ENCODE results near the gene TPI1.

Gene TPI1

DNA sequence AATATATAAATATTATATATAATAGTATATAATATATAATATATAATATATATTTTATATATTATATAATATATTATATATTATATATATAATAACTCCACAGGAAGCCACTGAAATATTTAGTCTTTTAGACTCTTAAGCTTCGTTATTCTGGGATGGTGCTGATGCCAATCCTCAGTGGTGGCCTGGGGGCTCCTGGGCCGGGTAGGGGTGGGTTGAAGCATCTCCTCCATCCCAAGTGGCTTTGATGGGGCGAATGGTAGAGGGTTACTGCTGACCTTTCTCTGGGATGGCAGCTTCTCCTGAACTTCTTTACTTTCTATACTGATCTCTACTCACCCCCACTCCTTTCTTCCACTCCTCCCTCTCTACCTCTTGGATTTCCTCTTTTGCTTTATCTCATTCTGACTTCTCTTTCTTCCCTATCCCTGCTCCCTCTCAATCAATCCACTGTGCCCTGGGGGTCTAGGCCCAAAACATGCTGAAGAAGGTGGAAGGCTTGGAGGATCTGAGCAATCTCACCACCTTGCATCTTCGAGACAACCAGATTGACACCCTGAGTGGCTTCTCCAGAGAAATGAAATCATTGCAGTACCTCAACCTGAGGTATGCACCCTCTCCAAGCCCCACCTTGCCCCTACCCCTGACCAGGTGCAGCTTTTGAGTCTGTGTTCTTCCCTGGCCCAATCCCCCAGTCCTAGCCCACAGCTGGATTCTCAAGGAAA lies 42.3 kb downstream of the TPI1 start:
- peaks cover 18% of the 10 kb centered on the region for H3K4me1 Mint-ChIP-seq
- no peak overlapping the region for H3K27ac Mint-ChIP-seq
- DNase-seq, result no peak

DNA sequence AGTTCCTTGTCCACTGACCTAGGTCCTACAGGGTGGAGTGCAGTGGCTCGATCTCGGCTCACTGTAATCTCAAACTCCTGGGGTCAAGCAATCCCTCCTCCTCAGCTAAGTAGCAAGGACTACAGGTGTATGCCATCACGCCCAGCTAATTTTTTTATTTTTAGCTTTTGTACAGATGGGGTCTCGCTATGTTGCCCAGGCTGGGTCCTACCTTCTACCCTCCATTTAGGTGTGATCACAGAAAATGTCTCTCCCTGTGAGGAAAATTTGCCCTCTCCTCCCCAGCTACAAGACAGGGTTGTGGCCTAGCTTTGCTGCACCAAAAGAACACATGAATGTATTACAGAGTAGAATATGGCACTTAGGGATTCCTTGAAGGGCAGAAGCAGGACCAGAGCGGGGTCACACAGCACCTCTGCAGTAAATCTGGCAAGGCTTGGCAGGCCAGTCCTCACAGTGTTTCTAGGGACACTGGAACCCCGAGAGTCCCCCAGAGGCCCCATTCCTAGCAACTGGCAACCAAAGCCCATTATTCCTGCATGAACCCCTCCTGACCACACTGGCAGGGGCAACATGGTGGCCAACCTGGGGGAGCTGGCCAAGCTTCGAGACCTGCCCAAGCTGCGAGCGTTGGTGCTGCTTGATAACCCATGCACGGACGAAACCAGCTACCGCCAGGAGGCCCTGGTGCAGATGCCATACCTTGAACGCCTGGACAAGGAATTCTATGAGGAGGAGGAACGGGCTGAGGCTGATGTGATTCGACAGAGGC lies 45.0 kb downstream of the TPI1 start:
- Mint-ChIP-seq H3K36me3 (peaks cover 6% of the 10 kb centered on the region), H3K27me3 (peaks cover 12% of the 10 kb centered on the region), H3K4me1 (peaks cover 42% of the 10 kb centered on the region), H3K27ac (peak overlapping the region; percentile 35), H3K9me3 (no peaks in the 10 kb centered on the region), H3K4me3 (peak overlapping the region; percentile 66)
- no peak for DNase-seq
- CTCF ChIA-PET, result interaction anchor here (1.1 to 2.3 kb wide), 5 partner anchors 12 to 43 kb away, joined by 3 to 12 read pairs (median 5); partner anchors contain the start of gene SPSB2

More for the DNA sequence above, 42.3 kb downstream of the TPI1 start:
- Mint-ChIP-seq H3K36me3 (no peaks in the 10 kb centered on the region), H3K4me3 (no peak overlapping the region), H3K27me3 (peaks cover 17% of the 10 kb centered on the region), H3K9me3 (no peaks in the 10 kb centered on the region)
- CTCF ChIA-PET, result interaction anchor here (1.4 to 1.7 kb wide), 2 partner anchors 14 to 37 kb away, joined by 3 to 5 read pairs; no protein-coding TSS in a partner anchor

DNA sequence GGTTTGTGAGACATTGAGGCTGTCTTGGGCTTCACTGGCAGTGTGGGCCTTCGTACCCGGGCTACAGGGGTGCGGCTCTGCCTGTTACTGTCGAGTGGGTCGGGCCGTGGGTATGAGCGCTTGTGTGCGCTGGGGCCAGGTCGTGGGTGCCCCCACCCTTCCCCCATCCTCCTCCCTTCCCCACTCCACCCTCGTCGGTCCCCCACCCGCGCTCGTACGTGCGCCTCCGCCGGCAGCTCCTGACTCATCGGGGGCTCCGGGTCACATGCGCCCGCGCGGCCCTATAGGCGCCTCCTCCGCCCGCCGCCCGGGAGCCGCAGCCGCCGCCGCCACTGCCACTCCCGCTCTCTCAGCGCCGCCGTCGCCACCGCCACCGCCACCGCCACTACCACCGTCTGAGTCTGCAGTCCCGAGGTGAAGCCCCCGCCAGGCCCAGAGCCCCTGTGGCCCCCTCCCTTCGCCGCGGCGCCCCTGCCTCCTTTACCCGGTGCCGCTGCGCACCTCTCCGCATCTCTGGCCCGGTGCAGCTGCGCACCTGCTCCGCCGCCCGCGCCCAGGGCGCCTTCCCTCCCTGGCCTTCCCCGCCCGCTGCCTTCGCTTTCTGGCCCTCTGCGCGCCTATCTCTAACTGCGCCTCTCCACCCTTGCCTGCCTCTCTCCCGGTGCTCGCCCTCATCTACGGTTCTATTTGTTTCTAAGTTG lies 47.1 kb downstream of the TPI1 start, which contains the start of gene ENO2:
TSS of gene ENO2 (plus strand) at position 335 of the 701 bp plus-strand sequence. CDS start 1,253 bp downstream, outside the sequence.
- H3K36me3 Mint-ChIP-seq, result peaks cover 17% of the 10 kb centered on the region
- H3K27me3 Mint-ChIP-seq, result peaks cover 8% of the 10 kb centered on the region
- no peaks in the 10 kb centered on the region for H3K9me3 Mint-ChIP-seq
- H3K4me3 Mint-ChIP-seq, result peak within 1 kb of the TSS; percentile 97
- H3K4me1 Mint-ChIP-seq, result peaks cover 47% of the 10 kb centered on the region
- peak; percentile 87 for DNase-seq
- H3K27ac Mint-ChIP-seq, result peak within 1 kb of the TSS; percentile 87
- CTCF ChIA-PET, result interaction anchor here (0.7 to 1.6 kb wide), 6 partner anchors 9 to 46 kb away, joined by 3 to 6 read pairs (median 4); no protein-coding TSS in a partner anchor

DNA sequence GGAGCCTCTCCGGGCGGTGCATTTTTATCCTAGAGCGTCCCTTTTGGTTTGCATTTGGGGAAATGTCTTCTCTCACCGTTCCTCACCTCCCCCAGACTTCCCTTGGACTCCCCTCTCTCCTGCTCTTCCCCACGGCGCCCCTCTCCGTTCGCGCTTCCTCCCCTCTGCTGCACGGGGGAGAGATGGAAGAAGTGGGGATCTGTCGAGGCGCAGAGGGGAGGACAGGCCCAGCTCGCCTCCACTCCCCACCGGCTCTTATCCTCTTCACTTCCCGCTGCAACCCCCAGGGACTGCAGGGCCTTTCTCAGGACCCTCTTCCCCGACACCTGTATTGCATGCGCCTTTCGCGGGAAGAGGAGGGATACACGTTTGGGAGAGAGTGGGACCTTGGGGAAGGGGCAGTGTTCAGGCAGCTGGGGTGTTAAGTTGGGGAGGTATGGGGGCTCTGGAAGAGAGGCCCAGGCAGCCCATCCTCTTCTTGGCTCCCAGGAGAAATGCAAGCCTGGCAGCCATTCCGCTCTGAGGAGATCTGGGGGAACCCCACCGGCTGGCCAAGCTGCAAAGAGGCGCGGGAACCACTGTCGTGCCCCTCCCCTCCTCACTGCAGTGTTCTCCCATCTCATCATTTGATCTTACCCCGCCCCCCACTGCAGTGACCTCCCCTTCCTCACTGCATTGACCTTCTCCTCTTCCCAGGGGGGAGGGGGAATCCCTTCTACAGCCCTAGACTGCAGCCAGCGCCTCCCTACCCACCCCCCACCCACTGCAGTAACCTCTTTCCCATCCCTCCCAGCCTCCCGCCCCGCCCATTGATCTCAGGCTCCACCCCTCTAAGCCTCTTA lies 47.8 kb downstream of the TPI1 start:
- Mint-ChIP-seq H3K27ac (peak overlapping the region; percentile 87), H3K9me3 (no peaks in the 10 kb centered on the region), H3K4me1 (peaks cover 53% of the 10 kb centered on the region), H3K4me3 (peak overlapping the region; percentile 97), H3K36me3 (peaks cover 25% of the 10 kb centered on the region), H3K27me3 (peaks cover 8% of the 10 kb centered on the region)
- CTCF ChIA-PET, result interaction anchor here (0.7 to 1.2 kb wide), 3 partner anchors 9 to 43 kb away, joined by 3 to 4 read pairs (median 4); no protein-coding TSS in a partner anchor
- DNase-seq, result peak; percentile 47

DNA sequence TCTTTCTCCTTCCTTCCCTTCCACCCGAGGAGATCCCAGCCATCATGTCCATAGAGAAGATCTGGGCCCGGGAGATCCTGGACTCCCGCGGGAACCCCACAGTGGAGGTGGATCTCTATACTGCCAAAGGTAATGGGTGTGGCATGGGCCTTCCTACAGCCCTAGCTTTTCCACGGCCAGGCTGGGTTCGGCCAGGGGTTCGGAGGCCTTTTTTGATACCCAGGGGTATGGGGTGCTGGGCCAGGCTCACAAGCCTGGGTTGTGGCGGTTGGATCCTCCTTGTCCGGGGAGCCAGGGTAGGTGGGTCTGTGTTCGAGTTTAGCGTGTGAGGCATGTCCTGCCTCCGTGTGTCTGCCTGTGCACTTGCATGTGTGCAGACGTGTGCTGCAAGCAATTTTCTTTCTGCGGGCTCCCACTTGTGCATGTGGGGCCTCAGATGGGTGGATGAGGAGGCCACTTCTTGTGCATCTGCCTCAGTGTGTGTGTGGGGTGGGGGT lies 48.5 kb downstream of the TPI1 start:
- Mint-ChIP-seq H3K4me3 (peak overlapping the region; percentile 97), H3K27me3 (peaks cover 7% of the 10 kb centered on the region), H3K4me1 (peaks cover 53% of the 10 kb centered on the region), H3K27ac (peak overlapping the region; percentile 69), H3K36me3 (peaks cover 25% of the 10 kb centered on the region), H3K9me3 (no peaks in the 10 kb centered on the region)
- CTCF ChIA-PET, result interaction anchor here (0.7 to 1.2 kb wide), 2 partner anchors 8 to 9 kb away, joined by 3 to 4 read pairs; no protein-coding TSS in a partner anchor
- no peak for DNase-seq

DNA sequence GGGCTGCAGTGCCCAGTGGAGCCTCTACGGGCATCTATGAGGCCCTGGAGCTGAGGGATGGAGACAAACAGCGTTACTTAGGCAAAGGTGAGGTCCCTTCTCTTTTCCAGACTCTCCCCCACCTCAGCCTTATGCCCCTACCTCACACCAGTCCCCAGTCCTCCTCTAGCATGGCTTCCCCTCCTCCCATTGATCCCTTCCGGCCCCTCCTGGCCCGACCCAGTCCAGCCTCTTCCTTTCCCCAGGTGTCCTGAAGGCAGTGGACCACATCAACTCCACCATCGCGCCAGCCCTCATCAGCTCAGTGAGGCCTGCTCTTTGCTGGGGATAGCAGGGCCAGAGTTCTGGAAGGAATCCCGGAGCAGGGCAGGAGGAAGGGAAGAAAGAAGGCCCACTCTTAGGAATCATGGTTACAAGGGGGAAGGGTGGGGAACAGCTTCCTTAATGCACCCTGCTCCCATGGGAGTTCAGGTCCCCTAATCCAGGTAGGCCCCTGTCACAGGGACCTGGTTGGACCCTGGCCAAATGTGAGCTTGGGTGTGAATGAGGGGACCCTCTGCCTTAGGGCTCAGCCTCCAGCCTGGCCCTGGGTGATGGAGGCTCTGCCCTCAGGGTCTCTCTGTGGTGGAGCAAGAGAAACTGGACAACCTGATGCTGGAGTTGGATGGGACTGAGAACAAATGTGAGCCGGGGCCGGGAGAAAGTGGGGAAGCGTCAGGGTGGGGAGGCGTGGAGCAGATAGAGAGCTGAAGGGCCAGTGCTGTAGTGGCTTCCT lies 49.3 kb downstream of the TPI1 start:
- H3K4me3 Mint-ChIP-seq, result peak overlapping the region; percentile 97
- CTCF ChIA-PET, result interaction anchor here (0.7 to 1.7 kb wide), 4 partner anchors 9 to 21 kb away, joined by 3 to 7 read pairs (median 4); no protein-coding TSS in a partner anchor
- H3K4me1 Mint-ChIP-seq, result peaks cover 53% of the 10 kb centered on the region
- H3K9me3 Mint-ChIP-seq, result no peaks in the 10 kb centered on the region
- H3K27me3 Mint-ChIP-seq, result no peaks in the 10 kb centered on the region
- H3K27ac Mint-ChIP-seq, result no peak overlapping the region
- DNase-seq, result no peak
- H3K36me3 Mint-ChIP-seq, result peaks cover 28% of the 10 kb centered on the region

DNA sequence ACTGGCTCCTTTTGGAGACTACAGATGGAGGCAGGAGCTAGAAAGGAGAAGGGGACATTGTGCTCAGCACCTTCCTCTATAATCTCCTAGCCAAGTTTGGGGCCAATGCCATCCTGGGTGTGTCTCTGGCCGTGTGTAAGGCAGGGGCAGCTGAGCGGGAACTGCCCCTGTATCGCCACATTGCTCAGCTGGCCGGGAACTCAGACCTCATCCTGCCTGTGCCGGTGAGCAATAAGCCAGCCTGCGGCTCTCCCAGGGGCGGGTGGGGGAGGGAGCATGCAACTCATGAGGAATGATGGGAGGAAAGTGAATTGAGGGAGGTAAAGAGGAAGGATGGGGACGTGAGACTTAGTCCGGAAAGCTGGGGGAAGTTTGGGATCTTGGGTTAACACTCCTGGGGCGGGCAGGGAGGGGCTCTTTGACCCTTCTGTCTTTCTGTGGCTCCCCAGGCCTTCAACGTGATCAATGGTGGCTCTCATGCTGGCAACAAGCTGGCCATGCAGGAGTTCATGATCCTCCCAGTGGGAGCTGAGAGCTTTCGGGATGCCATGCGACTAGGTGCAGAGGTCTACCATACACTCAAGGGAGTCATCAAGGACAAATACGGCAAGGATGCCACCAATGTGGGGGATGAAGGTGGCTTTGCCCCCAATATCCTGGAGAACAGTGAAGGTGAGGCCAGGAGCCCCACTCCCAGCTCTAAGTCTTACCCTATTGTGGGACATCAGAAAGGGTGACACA lies 50.3 kb downstream of the TPI1 start:
- H3K36me3 Mint-ChIP-seq, result peaks cover 33% of the 10 kb centered on the region
- H3K27me3 Mint-ChIP-seq, result no peaks in the 10 kb centered on the region
- DNase-seq, result no peak
- H3K9me3 Mint-ChIP-seq, result no peaks in the 10 kb centered on the region
- no peak overlapping the region for H3K27ac Mint-ChIP-seq
- CTCF ChIA-PET, result interaction anchor here (1.2 to 1.7 kb wide), 2 partner anchors 9 to 20 kb away, joined by 4 to 7 read pairs; no protein-coding TSS in a partner anchor
- H3K4me3 Mint-ChIP-seq, result no peak overlapping the region
- H3K4me1 Mint-ChIP-seq, result peaks cover 52% of the 10 kb centered on the region

DNA sequence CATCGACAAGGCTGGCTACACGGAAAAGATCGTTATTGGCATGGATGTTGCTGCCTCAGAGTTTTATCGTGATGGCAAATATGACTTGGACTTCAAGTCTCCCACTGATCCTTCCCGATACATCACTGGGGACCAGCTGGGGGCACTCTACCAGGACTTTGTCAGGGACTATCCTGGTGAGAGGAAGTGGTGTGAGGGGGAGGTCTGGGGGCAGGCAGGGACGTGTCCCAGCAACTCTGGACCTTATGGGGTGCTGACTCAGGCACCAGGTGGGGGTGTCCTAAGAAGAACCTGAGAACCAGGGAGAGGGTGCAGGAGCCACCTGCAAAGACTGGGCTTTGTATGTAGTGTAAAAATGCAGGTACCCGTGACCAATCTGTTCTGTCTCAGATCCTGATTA lies 52.3 kb downstream of the TPI1 start:
- Mint-ChIP-seq H3K27ac (no peak overlapping the region), H3K36me3 (peaks cover 40% of the 10 kb centered on the region), H3K9me3 (no peaks in the 10 kb centered on the region), H3K4me1 (peaks cover 42% of the 10 kb centered on the region), H3K27me3 (no peaks in the 10 kb centered on the region), H3K4me3 (no peak overlapping the region)
- DNase-seq, result no peak
- CTCF ChIA-PET, result interaction anchor here (0.8 to 1.1 kb wide), 2 partner anchors 10 to 47 kb away, joined by 3 to 5 read pairs; partner anchors contain the start of gene SPSB2
